Fibroblast of lung (primary cell): ENCODE data around the gene COPB2.
"Not testable (repeated sequence)": the region's sequence is repeated elsewhere in the genome, so short reads cannot be mapped to it uniquely, and the experiment has no call there.

Experiments used
- EZH2 ChIP-seq: IDR thresholded peaks from 2 replicates; pipeline ENCODE4 v1.5.1; 2012; ENCODE audit warnings: low read length, control low read depth, mild to moderate bottlenecking; ENCODE audit errors: missing control alignments
- TF ChIP-seq, protein P1 (sequence below), 2 donors: IDR thresholded peaks in 1 of 2; conservative IDR thresholded peaks in 1 of 2; 1 replicate in 1 of 2; 2 replicates in 1 of 2; pipeline ENCODE4 v1.5.1; 2011 to 2012; ENCODE audit warnings: low read length in 2 of 2, control low read depth in 1 of 2, inconsistent platforms in 1 of 2, low read depth in 1 of 2, mild to moderate bottlenecking in 1 of 2

DNA sequence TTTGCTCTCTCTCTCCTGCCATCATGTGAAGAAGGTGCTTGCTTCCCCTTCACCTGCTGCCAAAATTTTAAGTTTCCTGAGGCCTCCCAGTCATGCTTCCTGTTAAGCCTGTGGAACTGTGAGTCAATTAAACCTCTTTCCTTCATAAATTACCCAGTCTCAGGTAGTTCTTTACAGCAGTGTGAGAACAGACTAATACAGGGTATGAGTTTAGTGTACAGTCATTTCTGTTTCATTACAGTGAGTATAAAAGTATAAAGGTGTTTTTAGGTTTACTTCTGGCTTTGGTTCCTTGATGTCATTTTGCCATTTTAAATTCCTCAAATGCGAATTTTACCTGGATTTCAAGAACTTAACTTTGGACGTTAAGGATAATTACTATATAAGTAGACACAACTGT, 7.2 kb downstream of the COPB2 start:
- TF ChIP-seq, protein P1, sequence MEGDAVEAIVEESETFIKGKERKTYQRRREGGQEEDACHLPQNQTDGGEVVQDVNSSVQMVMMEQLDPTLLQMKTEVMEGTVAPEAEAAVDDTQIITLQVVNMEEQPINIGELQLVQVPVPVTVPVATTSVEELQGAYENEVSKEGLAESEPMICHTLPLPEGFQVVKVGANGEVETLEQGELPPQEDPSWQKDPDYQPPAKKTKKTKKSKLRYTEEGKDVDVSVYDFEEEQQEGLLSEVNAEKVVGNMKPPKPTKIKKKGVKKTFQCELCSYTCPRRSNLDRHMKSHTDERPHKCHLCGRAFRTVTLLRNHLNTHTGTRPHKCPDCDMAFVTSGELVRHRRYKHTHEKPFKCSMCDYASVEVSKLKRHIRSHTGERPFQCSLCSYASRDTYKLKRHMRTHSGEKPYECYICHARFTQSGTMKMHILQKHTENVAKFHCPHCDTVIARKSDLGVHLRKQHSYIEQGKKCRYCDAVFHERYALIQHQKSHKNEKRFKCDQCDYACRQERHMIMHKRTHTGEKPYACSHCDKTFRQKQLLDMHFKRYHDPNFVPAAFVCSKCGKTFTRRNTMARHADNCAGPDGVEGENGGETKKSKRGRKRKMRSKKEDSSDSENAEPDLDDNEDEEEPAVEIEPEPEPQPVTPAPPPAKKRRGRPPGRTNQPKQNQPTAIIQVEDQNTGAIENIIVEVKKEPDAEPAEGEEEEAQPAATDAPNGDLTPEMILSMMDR (conservative IDR thresholded peaks at IDR 0.05 in 1 of 2, IDR thresholded peaks at IDR 0.05 in 1 of 2; ENCODE audit: low read depth in 1 of 2, low read length in 2 of 2): not testable (repeated sequence)
- TF ChIP-seq EZH2: not testable (repeated sequence)
